Hematopoietic multipotent progenitor cell treated with erythropoietin and hydrocortisone succinate and interleukin-3 and kit ligand, for 6 days (in vitro differentiated cells): ENCODE data around the gene CLIC5.

Experiments used
- DNase-seq: peaks from one replicate; pipeline ENCODE4 v3.0.0-alpha.2; 2015

The CLIC5 gene

GRCh38 chr6:46032110-46032998, 16.7 kb upstream of the CLIC5 start:
- no peak for DNase-seq

DNA sequence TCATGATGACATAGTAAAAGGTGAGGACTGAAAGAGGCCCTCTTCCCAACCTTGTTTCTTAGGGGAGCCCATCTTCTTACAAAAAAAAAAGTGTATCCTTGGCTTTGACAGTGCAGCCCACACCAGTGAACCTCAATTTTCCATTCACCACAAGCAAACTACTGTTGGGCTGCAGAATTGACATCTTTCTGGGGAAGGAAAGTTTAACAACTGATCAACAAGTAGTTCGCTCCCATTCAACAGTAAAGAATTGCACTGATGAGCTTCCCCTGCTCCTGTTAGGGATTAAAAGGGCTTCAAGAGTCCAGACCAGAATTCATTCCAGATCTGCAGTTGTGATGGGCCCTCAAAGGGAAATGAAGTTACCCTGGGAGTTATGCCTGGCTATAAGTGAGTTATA, 13.9 kb upstream of the CLIC5 start:
- DNase-seq: no peak

GRCh38 chr6:46026307-46026706, 10.6 kb upstream of the CLIC5 start:
- no peak for DNase-seq

DNA sequence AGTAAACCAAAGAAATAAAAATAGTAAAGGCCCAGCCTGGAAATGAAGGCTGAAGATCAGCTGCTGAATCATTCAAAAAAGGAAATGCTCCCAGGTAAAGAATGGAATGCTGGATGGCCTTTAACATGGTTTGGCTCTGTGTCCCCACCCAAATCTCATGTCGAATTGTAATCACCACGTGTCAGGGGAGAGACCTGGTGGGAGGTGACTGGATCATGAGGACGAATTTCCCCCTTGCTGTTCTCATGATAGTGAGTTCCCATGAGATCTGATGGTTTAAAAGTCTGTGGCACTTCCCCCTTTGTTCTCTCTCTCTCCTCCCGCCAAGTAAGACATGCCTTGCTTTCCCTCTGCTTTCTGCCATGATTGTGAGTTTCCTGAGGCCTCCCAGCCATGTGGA, 9.9 kb upstream of the CLIC5 start:
- no peak for DNase-seq

- DNase-seq: no peak
Measured at GRCh38 chr6:46024124-46024769, 8.6 kb upstream of the CLIC5 start.

DNA sequence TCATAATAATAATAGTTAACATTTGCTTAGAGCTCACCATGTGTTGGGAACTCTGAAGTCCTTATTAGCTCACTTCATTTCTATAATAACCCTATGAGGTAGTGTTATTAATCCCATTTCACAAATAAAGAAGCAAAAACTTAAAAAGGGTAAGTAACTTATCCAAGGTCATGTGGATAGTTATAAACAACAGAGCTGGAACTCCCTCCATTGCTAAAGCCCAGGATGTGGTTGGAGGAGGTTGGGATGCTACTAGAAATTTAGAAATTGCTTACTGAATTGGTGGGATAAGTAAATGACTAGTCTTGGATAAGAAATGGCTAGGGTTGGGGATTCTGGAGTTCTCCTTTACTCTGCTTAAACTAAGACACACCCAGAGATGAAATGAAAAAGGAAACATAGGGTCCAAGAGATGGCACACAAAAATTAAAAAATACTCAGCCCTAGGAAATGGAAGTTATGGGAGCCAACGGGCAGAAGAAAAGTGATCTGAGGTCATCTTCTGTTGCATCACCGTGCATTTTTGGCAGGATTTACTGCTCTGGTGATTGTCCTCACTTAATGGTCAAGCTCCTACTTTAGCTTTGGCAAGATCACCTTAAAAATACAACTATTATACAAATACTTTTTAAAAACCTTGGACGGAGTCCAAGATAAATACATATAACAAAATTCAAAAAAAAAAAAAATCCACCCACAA, 7.7 kb upstream of the CLIC5 start:
- DNase-seq: no peak

- no peak for DNase-seq
Measured at GRCh38 chr6:46022106-46022948, 6.7 kb upstream of the CLIC5 start.

DNA sequence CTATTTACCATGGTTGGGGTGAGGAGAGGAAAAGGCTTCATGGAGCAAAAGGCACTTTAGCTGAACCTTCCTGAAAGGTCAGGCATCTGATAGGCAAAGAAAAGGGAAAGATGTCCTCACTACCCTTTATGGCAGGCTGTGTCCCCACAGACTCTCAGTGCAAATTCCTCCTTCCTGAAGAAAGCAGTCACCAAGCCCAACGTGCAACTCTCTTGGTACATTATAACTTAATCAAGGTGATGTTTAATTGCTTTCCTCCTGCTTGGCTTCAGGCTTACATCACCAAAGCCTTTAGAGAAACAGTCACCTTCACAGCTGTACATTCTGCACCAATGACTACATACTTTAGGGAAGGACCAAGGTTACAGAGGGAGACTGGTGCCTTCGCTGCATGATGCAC, 2.1 kb upstream of the CLIC5 start:
- DNase-seq: no peak

- no peak for DNase-seq
Measured at GRCh38 chr6:46016063-46016608, 476 bp upstream of the CLIC5 start.

DNA sequence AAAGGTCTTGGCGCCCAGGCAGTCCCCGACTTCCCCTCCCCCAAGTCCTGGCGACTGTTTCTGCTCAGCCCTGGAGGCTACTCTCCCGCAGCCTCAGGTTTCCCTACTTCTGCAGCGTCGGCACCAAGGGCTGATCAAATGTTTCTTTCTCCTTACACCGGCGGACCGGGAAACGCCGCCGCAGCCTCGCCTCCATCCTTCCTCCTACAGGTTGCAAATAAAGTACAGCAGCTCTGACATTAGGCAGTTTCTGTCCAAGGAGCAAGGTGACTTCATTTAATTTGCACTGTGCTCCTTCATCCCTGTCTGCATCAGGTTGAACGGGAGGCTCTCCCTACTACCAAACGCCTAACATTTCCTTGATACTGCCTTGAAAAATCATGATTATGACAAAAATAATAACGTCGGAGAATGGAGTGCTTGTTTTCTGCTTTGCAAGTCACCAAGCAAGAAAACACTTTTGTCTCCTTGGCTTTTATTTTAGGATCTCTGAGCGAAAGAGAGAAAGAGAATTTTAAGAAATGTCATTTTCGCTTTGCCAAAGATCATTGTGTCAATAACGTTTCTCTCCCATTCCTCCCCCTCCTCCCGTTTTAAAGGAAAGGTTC, 1.0 kb downstream of the CLIC5 start:
- DNase-seq: peak; percentile 5

DNA sequence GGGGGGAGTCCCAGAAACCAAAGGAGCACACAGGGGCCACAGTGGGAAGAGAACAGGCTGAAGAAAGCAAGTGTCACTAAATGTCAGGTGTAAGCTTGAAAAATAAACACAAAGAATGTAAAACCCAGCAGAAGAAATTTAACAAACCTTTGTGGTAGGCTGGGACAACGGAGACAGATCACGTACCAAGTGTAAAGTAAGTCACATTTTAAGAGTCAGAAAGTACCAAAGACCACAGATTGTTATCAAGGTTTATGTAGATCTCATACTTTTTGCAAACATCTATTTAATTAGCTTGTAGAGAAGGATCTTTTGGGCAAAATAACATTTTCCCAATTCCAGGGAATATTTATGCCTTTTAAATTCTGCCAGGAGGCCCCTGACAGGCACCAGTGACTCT, 1.6 kb downstream of the CLIC5 start:
- DNase-seq: no peak

- DNase-seq: no peak
Measured at GRCh38 chr6:46013639-46014038, 2.0 kb downstream of the CLIC5 start.

DNA sequence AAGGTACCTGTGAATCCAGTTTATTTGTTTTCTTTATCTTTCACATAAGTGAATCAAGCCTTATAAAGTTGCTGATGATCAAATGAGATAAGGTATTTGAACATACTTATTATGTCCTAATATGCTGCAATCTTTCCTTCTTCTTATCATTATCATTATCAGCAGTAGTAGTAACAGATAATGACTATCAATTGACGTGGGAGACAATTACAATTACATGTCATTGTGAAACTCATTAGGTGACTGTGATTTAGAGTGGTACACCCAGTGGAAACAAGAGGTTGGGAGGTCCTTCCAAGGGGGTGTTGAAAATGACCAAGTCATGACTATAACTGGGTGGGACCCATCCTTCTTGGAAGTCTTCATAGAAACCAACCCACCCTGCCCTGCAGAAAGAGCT, 2.8 kb downstream of the CLIC5 start:
- no peak for DNase-seq

GRCh38 chr6:46011188-46012085, 4.2 kb downstream of the CLIC5 start:
- DNase-seq: no peak

DNA sequence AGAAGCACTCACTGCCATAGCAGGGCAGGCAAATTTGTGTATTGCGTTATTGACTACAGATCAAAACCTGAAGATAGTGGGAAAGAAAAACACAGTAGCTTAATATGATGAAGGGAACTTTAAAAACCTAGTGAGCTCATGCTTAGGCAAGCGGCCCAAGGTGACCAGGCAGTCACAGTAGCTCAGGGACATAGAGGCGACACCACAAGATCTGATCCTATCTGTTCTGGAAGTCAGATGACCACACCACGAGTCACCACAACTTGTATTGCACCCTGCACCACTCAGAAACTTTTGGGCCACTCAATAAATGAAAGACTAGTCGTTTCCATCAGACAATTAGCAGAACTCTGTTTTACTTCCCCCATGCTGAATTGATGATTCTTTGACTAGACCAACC, 4.9 kb downstream of the CLIC5 start:
- DNase-seq: peak; percentile 27

- DNase-seq: no peak
Measured at GRCh38 chr6:46010270-46010669, 5.4 kb downstream of the CLIC5 start.

DNA sequence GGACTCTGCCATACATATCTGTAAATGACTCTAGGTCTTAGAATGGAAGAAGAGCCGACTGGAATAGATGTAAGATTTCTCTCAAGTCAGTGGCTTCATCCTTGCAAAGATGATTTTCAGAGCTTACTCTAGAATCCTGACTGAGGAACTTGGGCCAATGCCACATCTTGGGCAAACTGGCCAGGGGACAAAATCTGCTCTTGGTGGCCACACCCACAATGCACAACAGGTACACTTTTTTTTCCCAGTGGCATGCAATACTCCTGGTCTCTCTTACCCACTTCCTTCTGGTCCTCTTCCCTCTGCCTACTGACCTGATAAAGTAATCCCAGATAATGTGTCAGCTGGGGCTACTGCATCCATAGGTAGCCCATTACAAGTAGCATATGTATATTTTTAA, 13.4 kb downstream of the CLIC5 start:
- DNase-seq: no peak

GRCh38 chr6:46000905-46001304, 14.8 kb downstream of the CLIC5 start:
- peak; percentile 65 for DNase-seq

GRCh38 chr6:45998524-45998923, 17.1 kb downstream of the CLIC5 start:
- DNase-seq: no peak

- no peak for DNase-seq
Measured at GRCh38 chr6:45997875-45998506, 17.7 kb downstream of the CLIC5 start.

DNA sequence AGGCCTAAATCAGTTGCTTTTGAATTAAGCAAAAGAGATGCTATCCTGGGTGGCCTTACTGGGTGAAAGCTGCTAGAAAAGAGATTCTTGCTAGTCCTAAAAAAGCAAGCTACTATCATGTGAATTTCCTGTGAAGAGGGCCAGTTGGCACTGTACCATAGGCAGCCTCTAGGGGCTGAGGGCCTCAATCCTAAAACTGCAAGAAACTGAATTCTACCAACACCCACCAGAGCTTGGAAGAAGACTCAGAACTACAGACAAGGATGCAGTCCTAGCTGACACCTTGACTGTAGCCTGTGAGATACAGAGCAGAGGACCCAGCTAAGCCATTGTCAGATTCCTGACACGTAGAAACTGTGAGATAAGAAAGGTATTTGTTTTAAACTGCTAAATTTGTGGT, 24.5 kb downstream of the CLIC5 start:
- peak; percentile 27 for DNase-seq
